GM12878 (cell line): Measurements from ENCODE around the gene GOSR1. TPM values are rescaled to one million over a fixed set of nuclear protein-coding genes. Genes with fewer than 3 reads are reported as not detected.
A peak's percentile ranks its signal among the peaks of the same experiment; 100 is the strongest.
"Not testable (repeated sequence)": the region's sequence is repeated elsewhere in the genome, so short reads cannot be mapped to it uniquely, and the experiment has no call there.

Source experiments
- ATAC-seq: fragments of 200-7000 bp; cut with Tn5 transposase; 3 replicates; pipeline ENCODE4 v1.9.1; 2020; ENCODE audit warnings: mild to moderate bottlenecking, moderate library complexity
- BruUV-seq: library from RNA; stranded (reverse); fragments of 400-500 nt; replicated peaks from 2 replicates; lab custom pipeline; 2021; lab: Mats Ljungman, UMichigan
- CTCF ChIA-PET: fragments of 300-600 bp; sonication (Branson Sonifier 250); formaldehyde crosslinking; extraction: SDS; loops from one replicate; lab custom pipeline; 2021; ENCODE audit warnings: inconsistent platforms; lab: Yijun Ruan, JAX
- POLR2A ChIA-PET: fragments of 350-600 bp; formaldehyde crosslinking; extraction: SDS; loops from one replicate; lab custom pipeline; 2021; ENCODE audit warnings: inconsistent platforms; lab: Charles Lee
- RAD21 ChIA-PET: fragments of 300-600 bp; sonication (Branson Sonifier 250); formaldehyde crosslinking; loops from one replicate; lab custom pipeline; 2023; ENCODE audit warnings: antibody characterized with exemption; ENCODE audit not compliant: unreplicated experiment; lab: Charles Lee
- SMC1A ChIA-PET: fragments of 300-600 bp; sonication (Branson Sonifier 250); formaldehyde crosslinking; loops from one replicate; lab custom pipeline; 2023; ENCODE audit not compliant: unreplicated experiment, uncharacterized antibody; lab: Charles Lee
- DNase-seq: peaks from one replicate; pipeline ENCODE4 v3.0.0-alpha.2; 2011; ENCODE audit warnings: low read depth, low spot score
- FAIRE-seq: peaks from 3 replicates; lab custom pipeline; 2011; peaks lifted over from hg19 to GRCh38; lab: Jason Lieb, UNC
- H2AFZ ChIP-seq: 2 replicates; pipeline ENCODE4 v1.6.0; 2011; ENCODE audit warnings: low read depth, low read length, control low read depth; ENCODE audit not compliant: control insufficient read depth
- H3K27ac ChIP-seq: 2 replicates; pipeline ENCODE4 v1.5.1; 2011; ENCODE audit warnings: control low read depth; ENCODE audit not compliant: control insufficient read depth, insufficient read depth
- H3K27me3 ChIP-seq, 2 experiments: replicated peaks in 1 of 2; 2 replicates each; pipeline versions ENCODE4 v1.6.0 to v1.6.1; 2011; ENCODE audit warnings: low read length in 1 of 2; ENCODE audit not compliant: control insufficient read depth in 2 of 2, insufficient read depth in 2 of 2
- H3K36me3 ChIP-seq, 2 experiments: 2 replicates each; pipeline ENCODE4 v1.5.1; 2011; ENCODE audit warnings: low read length in 1 of 2; ENCODE audit not compliant: control insufficient read depth in 2 of 2, insufficient read depth in 2 of 2
- H3K4me1 ChIP-seq: 2 replicates; pipeline ENCODE4 v1.6.1; 2011; ENCODE audit warnings: mild to moderate bottlenecking, low read length, moderate library complexity, mixed read lengths; ENCODE audit not compliant: control insufficient read depth, insufficient read depth
- H3K4me2 ChIP-seq: 2 replicates; pipeline ENCODE4 v1.6.0; 2011; ENCODE audit warnings: control low read depth; ENCODE audit not compliant: control insufficient read depth, insufficient read depth
- H3K4me3 ChIP-seq: fragments of 200-600 bp; sonication (generic); 2 replicates; pipeline ENCODE4 v1.5.1; 2016
- H3K79me2 ChIP-seq: 2 replicates; pipeline ENCODE4 v1.6.0; 2011; ENCODE audit warnings: low read length; ENCODE audit not compliant: control insufficient read depth, insufficient read depth
- H3K9ac ChIP-seq: 2 replicates; pipeline ENCODE4 v1.8.0; 2011; ENCODE audit warnings: low read length, control low read depth, mixed read lengths; ENCODE audit not compliant: control insufficient read depth, insufficient read depth
- H3K9me3 ChIP-seq: replicated peaks from 3 replicates; pipeline ENCODE4 v1.5.1; 2011; ENCODE audit warnings: mild to moderate bottlenecking, low read length; ENCODE audit not compliant: control insufficient read depth, insufficient read depth
- H4K20me1 ChIP-seq: 2 replicates; pipeline ENCODE4 v1.6.0; 2011; ENCODE audit not compliant: control insufficient read depth, insufficient read depth
- ETV6 ChIP-seq, 2 experiments: fragments of 450-650 bp in 1 of 2; IDR thresholded peaks in 1 of 2; conservative IDR thresholded peaks in 1 of 2; 2 replicates each; pipeline ENCODE4 v1.6.1; 2014; ENCODE audit warnings: antibody characterized with exemption in 1 of 2, borderline replicate concordance in 1 of 2, low read depth in 1 of 2, mild to moderate bottlenecking in 1 of 2, moderate library complexity in 1 of 2
- PAX5 ChIP-seq: IDR thresholded peaks from 2 replicates; pipeline ENCODE4 v1.6.1; 2011; ENCODE audit warnings: low read depth, low read length, borderline replicate concordance
- SUPT20H ChIP-seq: IDR thresholded peaks from 2 replicates; pipeline ENCODE4 v1.6.1; 2011; ENCODE audit warnings: low read depth, mild to moderate bottlenecking, low read length, moderate library complexity, borderline replicate concordance; ENCODE audit not compliant: control insufficient read depth
- ZNF24 ChIP-seq: fragments of 450-650 bp; IDR thresholded peaks from 2 replicates; pipeline ENCODE4 v1.6.1; 2017; ENCODE audit warnings: antibody characterized with exemption, mild to moderate bottlenecking
- WGBS: methylation state at CpG from one replicate; pipeline ENCODE4 v1.1.6; 2016; ENCODE audit warnings: low lambda C conversion rate; ENCODE audit not compliant: insufficient replicate concordance, insufficient coverage; ENCODE audit errors: missing lambda C conversion rate; 5-methylcytosine and 5-hydroxymethylcytosine counted together
- in situ Hi-C: fragments of 300-500 bp; cut with MboI; formaldehyde crosslinking; loops from 9 replicates; pipeline ENCODE4 v1.14.3; 2018; ENCODE audit warnings: mixed read lengths
- intact Hi-C: fragments of 100-400 bp; cut with micrococcal nuclease; formaldehyde crosslinking; loops from one replicate; pipeline ENCODE4 v1.14.2; 2022; ENCODE audit not compliant: unreplicated experiment
- polyA plus RNA-seq, 11 experiments: library from polyadenylated mRNA; depleted of rRNA in 4 of 11; unstranded in 6 of 11; stranded (reverse) in 5 of 11; fragments of >200 nt; fragmentation: Nextera tagmentation in 4 of 11; fragmentation: Illumina TruSeq in 1 of 11; extraction: Ambion mirVana in 4 of 11; extraction: Trizol in 1 of 11; gene quantifications; 1 replicate in 1 of 11; 2 replicates in 10 of 11; pipeline versions ENCODE4 v1.2.1 to v1.2.3, GENCODE V29; 2011 to 2016; ENCODE audit warnings: inconsistent platforms in 2 of 11, missing spikeins in 2 of 11, low read depth in 1 of 11
- total RNA-seq, 4 experiments: library from RNA; depleted of rRNA in 3 of 4; stranded (reverse); fragments of >200 nt in 3 of 4; fragmentation: Illumina TruSeq in 1 of 4; extraction: Trizol in 1 of 4; gene quantifications; 2 replicates each; pipeline versions ENCODE4 v1.2.1 to v1.2.3, GENCODE V29; 2013 to 2021
- TF ChIP-seq, protein P1 (sequence below): fragments of 450-650 bp; IDR thresholded peaks from 2 replicates; pipeline ENCODE4 v1.6.1; 2018; ENCODE audit warnings: mild to moderate bottlenecking, low read depth, moderate library complexity; ENCODE audit not compliant: partially characterized antibody
- TF ChIP-seq, protein P2 (sequence below): fragments of 150-350 bp; IDR thresholded peaks from 2 replicates; pipeline ENCODE4 v1.6.1; 2014; ENCODE audit warnings: mild to moderate bottlenecking, low read depth, low read length

The GOSR1 gene
- total and polyA plus RNA-seq, 10 of the 15 experiments (the other 5 are each of a cell fraction or from before 2014, with no cell fraction given) = 21.4 to 99.3 (median 42.9) TPM

DNA sequence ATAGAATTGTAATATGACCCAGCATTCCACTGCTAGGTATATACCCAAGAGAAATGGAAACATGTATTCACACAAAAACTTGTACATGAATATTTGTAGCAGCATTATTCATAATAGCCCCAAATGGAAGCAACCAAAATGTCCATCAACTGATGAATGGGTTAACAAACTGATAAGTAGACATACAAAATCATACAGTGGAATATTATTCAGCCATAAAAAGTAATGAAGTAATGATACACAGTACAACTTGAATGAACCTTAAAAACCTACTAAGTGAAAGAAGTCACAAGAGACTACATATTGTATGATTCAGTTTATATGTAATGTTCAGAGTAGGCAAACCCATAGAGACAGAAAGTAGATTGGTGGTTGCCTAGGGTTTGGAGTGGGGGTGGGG, 40.5 kb upstream of the GOSR1 start:
- SMC1A ChIA-PET = no interaction called here
- H3K9me3 ChIP-seq = no peaks in the 10 kb centered on the region
- H2AFZ ChIP-seq = no peak overlapping the region
- no peak for FAIRE-seq
- H3K9ac ChIP-seq = no peak overlapping the region
- H3K4me1 ChIP-seq = no peaks in the 10 kb centered on the region
- no peaks in the 10 kb centered on the region for H3K27me3 ChIP-seq
- RAD21 ChIA-PET = no interaction called here
- intact Hi-C loops = no loop called here
- no peaks in the 10 kb centered on the region for H4K20me1 ChIP-seq
- in situ Hi-C loops = no loop called here
- H3K4me3 ChIP-seq = no peak overlapping the region
- H3K27ac ChIP-seq = no peak overlapping the region
- CTCF ChIA-PET = no interaction called here
- no peak overlapping the region for H3K4me2 ChIP-seq
- no peak for ATAC-seq
- no TSS peak for BruUV-seq
- no peaks in the 10 kb centered on the region for H3K36me3 ChIP-seq
- no peaks in the 10 kb centered on the region for H3K79me2 ChIP-seq
- TF ChIP-seq, protein P1, sequence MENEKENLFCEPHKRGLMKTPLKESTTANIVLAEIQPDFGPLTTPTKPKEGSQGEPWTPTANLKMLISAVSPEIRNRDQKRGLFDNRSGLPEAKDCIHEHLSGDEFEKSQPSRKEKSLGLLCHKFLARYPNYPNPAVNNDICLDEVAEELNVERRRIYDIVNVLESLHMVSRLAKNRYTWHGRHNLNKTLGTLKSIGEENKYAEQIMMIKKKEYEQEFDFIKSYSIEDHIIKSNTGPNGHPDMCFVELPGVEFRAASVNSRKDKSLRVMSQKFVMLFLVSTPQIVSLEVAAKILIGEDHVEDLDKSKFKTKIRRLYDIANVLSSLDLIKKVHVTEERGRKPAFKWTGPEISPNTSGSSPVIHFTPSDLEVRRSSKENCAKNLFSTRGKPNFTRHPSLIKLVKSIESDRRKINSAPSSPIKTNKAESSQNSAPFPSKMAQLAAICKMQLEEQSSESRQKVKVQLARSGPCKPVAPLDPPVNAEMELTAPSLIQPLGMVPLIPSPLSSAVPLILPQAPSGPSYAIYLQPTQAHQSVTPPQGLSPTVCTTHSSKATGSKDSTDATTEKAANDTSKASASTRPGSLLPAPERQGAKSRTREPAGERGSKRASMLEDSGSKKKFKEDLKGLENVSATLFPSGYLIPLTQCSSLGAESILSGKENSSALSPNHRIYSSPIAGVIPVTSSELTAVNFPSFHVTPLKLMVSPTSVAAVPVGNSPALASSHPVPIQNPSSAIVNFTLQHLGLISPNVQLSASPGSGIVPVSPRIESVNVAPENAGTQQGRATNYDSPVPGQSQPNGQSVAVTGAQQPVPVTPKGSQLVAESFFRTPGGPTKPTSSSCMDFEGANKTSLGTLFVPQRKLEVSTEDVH = no peak
- peak; percentile 76 for TF ChIP-seq ZNF24
- POLR2A ChIA-PET = no interaction called here
- no peak for DNase-seq

DNA sequence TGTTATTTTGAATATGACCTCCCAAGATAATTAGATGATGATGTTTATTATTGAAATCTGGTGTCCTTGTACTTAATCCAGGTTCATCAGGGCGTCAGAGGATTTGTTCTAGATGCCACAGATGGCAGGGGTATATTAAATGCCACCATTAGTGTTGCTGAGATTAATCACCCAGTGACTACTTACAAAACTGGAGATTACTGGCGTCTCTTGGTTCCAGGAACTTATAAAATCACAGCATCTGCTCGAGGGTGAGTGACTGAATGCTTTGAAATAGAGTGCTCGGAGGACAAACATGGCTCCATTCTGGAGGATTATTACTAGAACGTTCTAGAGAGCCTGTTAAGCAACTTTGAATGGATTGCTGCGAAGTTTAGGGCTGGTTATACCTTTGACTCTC, 33.5 kb upstream of the GOSR1 start:
- WGBS = 98% methylated on average over 6 of the region's 6 CpGs
- Histone ChIP-seq H3K27me3 (no peaks in the 10 kb centered on the region), H3K36me3 (no peaks in the 10 kb centered on the region; a peak in 1 of 4 replicates), H3K4me2 (no peak overlapping the region), H2AFZ (no peak overlapping the region), H3K79me2 (no peaks in the 10 kb centered on the region), H4K20me1 (no peaks in the 10 kb centered on the region), H3K4me1 (no peaks in the 10 kb centered on the region), H3K27ac (no peak overlapping the region), H3K4me3 (no peak overlapping the region), H3K9ac (no peak overlapping the region), H3K9me3 (no peaks in the 10 kb centered on the region)
- no peak for DNase-seq
- SMC1A ChIA-PET = no interaction called here
- no TSS peak for BruUV-seq
- TF ChIP-seq ETV6 (conservative IDR thresholded peaks at IDR 0.05 in 1 of 2, IDR thresholded peaks at IDR 0.05 in 1 of 2; ENCODE audit: borderline replicate concordance in 1 of 2, low read depth in 1 of 2) (no peak), PAX5 (no peak), SUPT20H (no peak)
- TF ChIP-seq, protein P2, sequence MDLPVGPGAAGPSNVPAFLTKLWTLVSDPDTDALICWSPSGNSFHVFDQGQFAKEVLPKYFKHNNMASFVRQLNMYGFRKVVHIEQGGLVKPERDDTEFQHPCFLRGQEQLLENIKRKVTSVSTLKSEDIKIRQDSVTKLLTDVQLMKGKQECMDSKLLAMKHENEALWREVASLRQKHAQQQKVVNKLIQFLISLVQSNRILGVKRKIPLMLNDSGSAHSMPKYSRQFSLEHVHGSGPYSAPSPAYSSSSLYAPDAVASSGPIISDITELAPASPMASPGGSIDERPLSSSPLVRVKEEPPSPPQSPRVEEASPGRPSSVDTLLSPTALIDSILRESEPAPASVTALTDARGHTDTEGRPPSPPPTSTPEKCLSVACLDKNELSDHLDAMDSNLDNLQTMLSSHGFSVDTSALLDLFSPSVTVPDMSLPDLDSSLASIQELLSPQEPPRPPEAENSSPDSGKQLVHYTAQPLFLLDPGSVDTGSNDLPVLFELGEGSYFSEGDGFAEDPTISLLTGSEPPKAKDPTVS = no peak
- RAD21 ChIA-PET = no interaction called here
- intact Hi-C loops (no loop called here), in situ Hi-C loops (no loop called here)
- ATAC-seq = no peak
- POLR2A ChIA-PET = no interaction called here
- CTCF ChIA-PET = no interaction called here
- FAIRE-seq = no peak

DNA sequence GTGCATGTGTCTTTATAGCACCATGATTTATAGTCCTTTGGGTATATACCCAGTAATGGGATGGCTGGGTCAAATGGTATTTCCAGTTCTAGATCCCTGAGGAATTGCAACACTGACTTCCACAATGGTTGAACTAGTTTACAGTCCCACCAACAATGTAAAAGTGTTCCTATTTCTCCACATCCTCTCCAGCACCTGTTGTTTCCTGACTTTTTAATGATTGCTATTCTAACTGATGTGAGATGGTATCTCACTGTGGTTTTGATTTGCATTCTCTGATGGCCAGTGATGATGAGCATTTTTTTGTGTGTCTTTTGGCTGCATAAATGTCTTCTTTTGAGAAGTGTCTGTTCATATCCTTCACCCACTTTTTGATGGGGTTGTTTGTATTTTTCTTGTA, 30.6 kb upstream of the GOSR1 start:
- intact Hi-C loops, FAIRE-seq, POLR2A ChIA-PET, H3K4me1 ChIP-seq, H3K9ac ChIP-seq, H3K9me3 ChIP-seq, H3K27ac ChIP-seq, BruUV-seq, H4K20me1 ChIP-seq, H2AFZ ChIP-seq, H3K4me2 ChIP-seq, H3K79me2 ChIP-seq, H3K27me3 ChIP-seq, in situ Hi-C loops, DNase-seq, ATAC-seq, H3K36me3 ChIP-seq, H3K4me3 ChIP-seq, RAD21 ChIA-PET, SMC1A ChIA-PET: not testable (repeated sequence)
- CTCF ChIA-PET = interaction anchor here (1.2 kb wide), 1 partner anchor 342 kb away, joined by 3 read pairs; no protein-coding TSS in a partner anchor
